Keratinocyte (primary cell): ENCODE results near the gene SLC25A1. TPM values are rescaled to one million over a fixed set of nuclear protein-coding genes. Genes with fewer than 3 reads are reported as not detected.

Experiments used
- DNase-seq: peaks from one replicate; pipeline ENCODE4 v3.0.0-alpha.2; 2011; ENCODE audit warnings: low read depth, missing footprints, low spot score
- FAIRE-seq: peaks from 2 replicates; lab custom pipeline; 2011; peaks lifted over from hg19 to GRCh38; lab: Jason Lieb, UNC
- H2AFZ ChIP-seq: 2 replicates; pipeline ENCODE4 v1.6.0; 2012; ENCODE audit warnings: low read length, control low read depth, inconsistent platforms; ENCODE audit not compliant: control insufficient read depth
- H3K27ac ChIP-seq: 2 replicates; pipeline ENCODE4 v1.5.1; 2011; ENCODE audit warnings: low read length; ENCODE audit not compliant: control insufficient read depth, insufficient read depth
- H3K27me3 ChIP-seq: 3 replicates; pipeline ENCODE4 v1.6.0; 2011; ENCODE audit warnings: low read length; ENCODE audit not compliant: control insufficient read depth, insufficient read depth; ENCODE audit errors: extremely low read depth
- H3K36me3 ChIP-seq, 2 experiments: 2 replicates in 1 of 2; 3 replicates in 1 of 2; pipeline ENCODE4 v1.5.1; 2011; ENCODE audit warnings: low read length in 2 of 2, mild to moderate bottlenecking in 1 of 2; ENCODE audit not compliant: control insufficient read depth in 2 of 2, insufficient read depth in 2 of 2; ENCODE audit errors: extremely low read depth in 1 of 2
- H3K4me1 ChIP-seq: 3 replicates; pipeline ENCODE4 v1.5.1; 2011; ENCODE audit warnings: low read length; ENCODE audit not compliant: control insufficient read depth, insufficient read depth; ENCODE audit errors: extremely low read depth
- H3K4me2 ChIP-seq: 3 replicates; pipeline ENCODE4 v1.6.0; 2011; ENCODE audit warnings: low read depth, low read length; ENCODE audit not compliant: control insufficient read depth, insufficient read depth; ENCODE audit errors: extremely low read depth
- H3K4me3 ChIP-seq, 3 experiments: fragments of 200-600 bp in 1 of 3; sonication (generic) in 1 of 3; 2 replicates in 2 of 3; 3 replicates in 1 of 3; pipeline ENCODE4 v1.5.1; 2011 to 2016; ENCODE audit warnings: low read length in 3 of 3, mild to moderate bottlenecking in 3 of 3, control low read depth in 2 of 3, inconsistent platforms in 1 of 3, low read depth in 1 of 3, mixed read lengths in 1 of 3, mixed run types in 1 of 3, moderate library complexity in 1 of 3; ENCODE audit not compliant: control insufficient read depth in 2 of 3, insufficient read depth in 2 of 3; ENCODE audit errors: extremely low read depth in 1 of 3
- H3K79me2 ChIP-seq: 2 replicates; pipeline ENCODE4 v1.6.0; 2012; ENCODE audit warnings: low read length; ENCODE audit not compliant: control insufficient read depth, insufficient read depth
- H3K9ac ChIP-seq: 3 replicates; pipeline ENCODE4 v1.6.0; 2011; ENCODE audit warnings: low read length; ENCODE audit not compliant: control insufficient read depth, insufficient read depth; ENCODE audit errors: extremely low read depth
- H3K9me1 ChIP-seq: 3 replicates; pipeline ENCODE4 v1.6.0; 2011; ENCODE audit warnings: low read length; ENCODE audit not compliant: control insufficient read depth, insufficient read depth; ENCODE audit errors: extremely low read depth
- H3K9me3 ChIP-seq: 2 replicates; pipeline ENCODE4 v1.5.1; 2012; ENCODE audit warnings: low read depth, low read length; ENCODE audit not compliant: control insufficient read depth
- H4K20me1 ChIP-seq: 3 replicates; pipeline ENCODE4 v1.6.0; 2011; ENCODE audit warnings: low read length; ENCODE audit not compliant: control insufficient read depth, insufficient read depth; ENCODE audit errors: extremely low read depth
- CTCF ChIP-seq, 3 experiments: IDR thresholded peaks in 1 of 3; conservative IDR thresholded peaks in 1 of 3; optimal IDR thresholded peaks in 1 of 3; 2 replicates in 2 of 3; 3 replicates in 1 of 3; pipeline versions ENCODE3 to v1.5.1; 2011; ENCODE audit warnings: low read length in 3 of 3, mild to moderate bottlenecking in 3 of 3, moderate library complexity in 2 of 3, control low read depth in 1 of 3, inconsistent platforms in 1 of 3; ENCODE audit not compliant: insufficient read depth in 2 of 3; ENCODE audit errors: extremely low read depth in 1 of 3
- EZH2 ChIP-seq: IDR thresholded peaks from one replicate; pipeline ENCODE4 v1.6.1; 2012; ENCODE audit warnings: inconsistent platforms, mild to moderate bottlenecking, low read length, moderate library complexity
- dilution Hi-C: fragments of 300-500 bp; cut with MboI; formaldehyde crosslinking; loops from one replicate; pipeline ENCODE4 v1.7.0; 2020; ENCODE audit warnings: low sequenced_read_pairs; ENCODE audit not compliant: extremely low pct_ligation_motif_present
- polyA plus RNA-seq, 5 experiments: library from polyadenylated mRNA; depleted of rRNA in 3 of 5; stranded (reverse) in 3 of 5; stranded (forward) in 1 of 5; unstranded in 1 of 5; fragments of >200 nt; gene quantifications; 1 replicate in 1 of 5; 2 replicates in 3 of 5; 3 replicates in 1 of 5; pipeline versions ENCODE4 v1.2.1 to v1.2.3, GENCODE V29; 2011 to 2012; ENCODE audit warnings: missing spikeins in 2 of 5, low read depth in 1 of 5, low replicate concordance in 1 of 5

The SLC25A1 gene
- polyA plus RNA-seq, 1 donor (not counting 4 experiments of a cell fraction or from before 2014, with no cell fraction given) = 27.7 TPM

DNA sequence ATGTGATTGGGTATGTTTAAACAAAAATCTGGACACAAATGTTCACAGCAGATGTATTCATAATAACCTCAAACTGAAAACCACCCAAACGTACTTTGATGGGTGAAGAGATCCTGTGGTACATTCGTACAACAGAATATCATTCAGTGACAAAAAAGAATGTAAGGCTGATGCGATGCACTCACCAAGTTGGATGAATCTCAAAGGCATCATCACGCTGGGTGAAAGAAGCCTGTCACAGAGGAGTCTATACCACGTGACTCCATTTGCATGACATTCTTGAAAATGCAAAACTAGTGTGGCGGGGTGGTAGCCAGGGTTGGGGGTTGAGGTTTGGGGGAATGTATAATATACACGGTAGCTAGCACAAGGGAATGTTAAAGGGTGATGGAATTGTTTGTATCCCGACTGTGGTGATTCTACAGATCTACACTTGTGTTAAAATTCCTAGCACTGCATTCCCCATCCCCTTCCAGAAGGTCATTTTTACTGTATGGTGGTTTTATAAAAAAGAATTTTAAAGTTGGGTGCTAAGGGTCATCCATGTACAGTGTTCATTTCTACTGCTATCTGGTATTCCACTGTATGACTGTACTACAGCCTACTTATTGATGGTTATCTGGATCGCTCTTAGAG is 35.0 kb upstream of the SLC25A1 start:
- H3K4me3 ChIP-seq = no peak overlapping the region
- H3K27ac ChIP-seq = no peak overlapping the region
- H3K4me2 ChIP-seq = no peak overlapping the region
- H3K4me1 ChIP-seq = no peaks in the 10 kb centered on the region
- no peak for TF ChIP-seq EZH2
- no peak for TF ChIP-seq CTCF (optimal IDR thresholded peaks at IDR 0.05 in 1 of 3, IDR thresholded peaks at IDR 0.05 in 1 of 3, conservative IDR thresholded peaks at IDR 0.05 in 1 of 3; ENCODE audit: extremely low read depth in 1 of 3, insufficient read depth in 2 of 3, low read length in 3 of 3)
- dilution Hi-C loops = no loop called here
- no peak for FAIRE-seq
- no peaks in the 10 kb centered on the region for H3K9me3 ChIP-seq
- H2AFZ ChIP-seq = no peak overlapping the region
- H3K9me1 ChIP-seq = no peaks in the 10 kb centered on the region
- peaks cover 10 to 30% of the 10 kb centered on the region in 2 experiments for H3K36me3 ChIP-seq
- no peaks in the 10 kb centered on the region for H3K27me3 ChIP-seq
- H3K9ac ChIP-seq = no peak overlapping the region
- no peaks in the 10 kb centered on the region for H4K20me1 ChIP-seq
- no peak for DNase-seq
- H3K79me2 ChIP-seq = no peaks in the 10 kb centered on the region

DNA sequence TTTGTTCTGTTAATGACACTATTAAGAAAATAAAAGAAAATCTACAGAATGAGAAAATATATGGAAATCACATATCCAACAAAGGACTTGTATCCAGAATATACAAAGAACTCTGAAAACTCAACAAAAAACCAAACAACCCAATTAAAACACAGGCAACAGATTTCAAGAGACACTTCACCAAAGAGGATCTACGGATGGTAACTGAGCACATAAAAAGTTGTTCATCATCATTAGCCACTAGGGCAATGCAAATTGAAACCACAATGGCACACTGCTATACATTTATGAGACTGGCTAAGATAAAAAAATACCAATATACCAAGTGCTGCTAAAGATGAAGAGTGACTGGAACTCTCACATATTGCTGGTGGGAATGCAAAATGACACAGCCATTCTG is 34.5 kb upstream of the SLC25A1 start:
- dilution Hi-C loops = no loop called here

More for the DNA sequence above, 34.5 kb upstream of the SLC25A1 start:
- no peak for DNase-seq
- Histone ChIP-seq H3K9me1 (no peaks in the 10 kb centered on the region), H3K4me1 (no peaks in the 10 kb centered on the region), H2AFZ (no peak overlapping the region), H4K20me1 (no peaks in the 10 kb centered on the region), H3K27me3 (no peaks in the 10 kb centered on the region), H3K36me3 (peaks cover 13 to 32% of the 10 kb centered on the region in 2 experiments), H3K9me3 (no peaks in the 10 kb centered on the region), H3K27ac (no peak overlapping the region), H3K4me2 (no peak overlapping the region), H3K9ac (no peak overlapping the region), H3K79me2 (no peaks in the 10 kb centered on the region), H3K4me3 (no peak overlapping the region)
- TF ChIP-seq EZH2 (no peak), CTCF (optimal IDR thresholded peaks at IDR 0.05 in 1 of 3, IDR thresholded peaks at IDR 0.05 in 1 of 3, conservative IDR thresholded peaks at IDR 0.05 in 1 of 3; ENCODE audit: extremely low read depth in 1 of 3, insufficient read depth in 2 of 3, low read length in 3 of 3) (no peak)
- FAIRE-seq = no peak
